CD14-positive monocyte (primary cell): ENCODE data around the gene ARHGAP18. TPM values are rescaled to one million over a fixed set of nuclear protein-coding genes. Genes with fewer than 3 reads are reported as not detected.

ENCODE experiments used
- DNase-seq, 3 donors: peaks; one replicate each; pipeline ENCODE4 v3.0.0-alpha.2; 2011 to 2022
- H2AFZ ChIP-seq: 2 replicates; pipeline ENCODE4 v1.6.0; 2012; ENCODE audit warnings: mild to moderate bottlenecking, low read depth, low read length, inconsistent platforms; ENCODE audit not compliant: insufficient read depth, poor library complexity, severe bottlenecking
- H3K27ac ChIP-seq, 2 donors: 1 replicate in 1 of 2; 2 replicates in 1 of 2; pipeline ENCODE4 v1.5.1; 2012 to 2013; ENCODE audit warnings: low read length in 2 of 2, control low read depth in 1 of 2, inconsistent platforms in 1 of 2, low read depth in 1 of 2, mild to moderate bottlenecking in 1 of 2
- H3K27me3 ChIP-seq, 2 donors: one replicate each; pipeline versions ENCODE4 v1.6.0 to v1.6.1; 2011 to 2013; ENCODE audit warnings: low read length in 2 of 2; ENCODE audit not compliant: control insufficient read depth in 2 of 2, insufficient read depth in 2 of 2
- H3K36me3 ChIP-seq, 2 donors: replicated peaks in 1 of 2; 1 replicate in 1 of 2; 2 replicates in 1 of 2; pipeline versions ENCODE4 v1.5.1 to v1.6.1; 2012 to 2013; ENCODE audit warnings: low read length in 2 of 2, control low read depth in 1 of 2, inconsistent platforms in 1 of 2, mild to moderate bottlenecking in 1 of 2; ENCODE audit not compliant: insufficient read depth in 2 of 2, control insufficient read depth in 1 of 2
- H3K4me1 ChIP-seq, 2 donors: 1 replicate in 1 of 2; 2 replicates in 1 of 2; pipeline versions ENCODE4 v1.5.1 to v1.6.1; 2012 to 2013; ENCODE audit warnings: low read length in 2 of 2, control low read depth in 1 of 2, inconsistent platforms in 1 of 2, mild to moderate bottlenecking in 1 of 2, moderate library complexity in 1 of 2; ENCODE audit not compliant: insufficient read depth in 2 of 2, control insufficient read depth in 1 of 2
- H3K4me2 ChIP-seq: replicated peaks from 2 replicates; pipeline ENCODE3; 2012; ENCODE audit warnings: low read length, moderate library complexity, mild to moderate bottlenecking; ENCODE audit not compliant: poor library complexity, severe bottlenecking; ENCODE audit errors: extremely low read depth
- H3K4me3 ChIP-seq, 3 experiments: fragments of 200-600 bp in 1 of 3; sonication (generic) in 1 of 3; replicated peaks in 1 of 3; 1 replicate in 2 of 3; 2 replicates in 1 of 3; pipeline ENCODE4 v1.5.1; 2011 to 2013; ENCODE audit warnings: low read length in 3 of 3, mild to moderate bottlenecking in 3 of 3, control low read depth in 2 of 3, low read depth in 2 of 3, inconsistent platforms in 1 of 3, moderate library complexity in 1 of 3
- H3K79me2 ChIP-seq: 2 replicates; pipeline ENCODE4 v1.6.0; 2012; ENCODE audit warnings: mild to moderate bottlenecking, control low read depth, inconsistent platforms, low read length, moderate library complexity; ENCODE audit not compliant: insufficient read depth
- H3K9ac ChIP-seq: 2 replicates; pipeline ENCODE4 v1.6.0; 2017; ENCODE audit warnings: low read length, mild to moderate bottlenecking; ENCODE audit not compliant: insufficient read depth, poor library complexity, severe bottlenecking
- H3K9me3 ChIP-seq, 2 donors: replicated peaks in 1 of 2; 1 replicate in 1 of 2; 2 replicates in 1 of 2; pipeline versions ENCODE4 v1.5.1 to v1.6.1; 2012 to 2013; ENCODE audit warnings: low read length in 2 of 2, control low read depth in 1 of 2; ENCODE audit not compliant: control insufficient read depth in 1 of 2, insufficient read depth in 1 of 2
- H4K20me1 ChIP-seq: 2 replicates; pipeline ENCODE4 v1.6.0; 2012; ENCODE audit warnings: mild to moderate bottlenecking, low read length, control low read depth, moderate library complexity; ENCODE audit not compliant: insufficient read depth
- H3K27ac Mint-ChIP-seq, 7 donors: one replicate each; pipeline ENCODE4 v1.8.0; 2020; ENCODE audit warnings: mild to moderate bottlenecking in 7 of 7, mixed read lengths in 7 of 7, moderate library complexity in 6 of 7, inconsistent platforms in 2 of 7
- H3K27me3 Mint-ChIP-seq, 3 donors: one replicate each; pipeline ENCODE4 v1.8.0; 2021 to 2022; ENCODE audit warnings: low read depth in 3 of 3, mild to moderate bottlenecking in 3 of 3, mixed read lengths in 3 of 3, moderate library complexity in 3 of 3, inconsistent platforms in 1 of 3
- H3K36me3 Mint-ChIP-seq, 2 donors: one replicate each; pipeline ENCODE4 v1.8.0; 2020; ENCODE audit warnings: mixed read lengths in 2 of 2, inconsistent platforms in 1 of 2, mild to moderate bottlenecking in 1 of 2
- H3K4me1 Mint-ChIP-seq: one replicate; pipeline ENCODE4 v1.8.0; 2020; ENCODE audit warnings: mild to moderate bottlenecking, mixed read lengths
- H3K4me3 Mint-ChIP-seq, 2 donors: one replicate each; pipeline ENCODE4 v1.8.0; 2020; ENCODE audit warnings: mild to moderate bottlenecking in 2 of 2, mixed read lengths in 2 of 2, moderate library complexity in 1 of 2
- H3K9me3 Mint-ChIP-seq, 7 donors: one replicate each; pipeline ENCODE4 v1.8.0; 2020 to 2022; ENCODE audit warnings: mixed read lengths in 7 of 7, mild to moderate bottlenecking in 6 of 7, moderate library complexity in 6 of 7, inconsistent platforms in 2 of 7
- CTCF ChIP-seq: fragments of 200-600 bp; IDR thresholded peaks from one replicate; pipeline ENCODE4 v1.8.0; 2022; ENCODE audit warnings: antibody characterized with exemption, mild to moderate bottlenecking
- intact Hi-C, 2 donors: fragments of 100-400 bp; cut with micrococcal nuclease; formaldehyde crosslinking; loops; one replicate each; pipeline versions ENCODE4 v1.15.0 to v1.15.1; 2023
- polyA plus RNA-seq, 3 donors: library from polyadenylated mRNA; depleted of rRNA in 1 of 3; unstranded in 2 of 3; stranded (reverse) in 1 of 3; fragments of 300-500 nt in 2 of 3; fragments of >200 nt in 1 of 3; fragmentation: Illumina TruSeq in 2 of 3; gene quantifications; 1 replicate in 2 of 3; 2 replicates in 1 of 3; pipeline ENCODE4 v1.2.3, GENCODE V29; 2012 to 2021

Gene ARHGAP18
- polyA plus RNA-seq, 3 donors: 3.7 to 5.6 (median 3.8) TPM

GRCh38 chr6:129705212-129705611, 4.8 kb downstream of the ARHGAP18 start:
- Histone ChIP-seq H3K27ac (no peak overlapping the region), H3K36me3 (no peaks in the 10 kb centered on the region), H3K4me1 (peaks cover 30 to 65% of the 10 kb centered on the region in 2 donors), H3K79me2 (peaks cover 62% of the 10 kb centered on the region), H2AFZ (no peak overlapping the region), H3K4me2 (no peak overlapping the region), H3K27me3 (no peaks in the 10 kb centered on the region), H4K20me1 (no peaks in the 10 kb centered on the region), H3K9me3 (peaks cover 0 to 6% of the 10 kb centered on the region in 2 donors), H3K4me3 (no peak overlapping the region), H3K9ac (no peak overlapping the region)
- DNase-seq: no peak
- H3K36me3 Mint-ChIP-seq: peaks cover 13 to 19% of the 10 kb centered on the region in 2 donors
- H3K27ac Mint-ChIP-seq: no peak overlapping the region
- H3K4me3 Mint-ChIP-seq: no peak overlapping the region
- intact Hi-C loops: loop anchor here in 1 of 2 donors (5.0 kb wide), 1 partner anchor 33 kb away; no protein-coding TSS in a partner anchor
- peaks cover 70% of the 10 kb centered on the region for H3K4me1 Mint-ChIP-seq
- H3K27me3 Mint-ChIP-seq: no peaks in the 10 kb centered on the region
- peaks cover 0 to 10% (median 4%) of the 10 kb centered on the region in 7 donors for H3K9me3 Mint-ChIP-seq
- TF ChIP-seq CTCF: no peak

- Mint-ChIP-seq H3K27me3 (no peaks in the 10 kb centered on the region), H3K4me3 (no peak overlapping the region), H3K9me3 (peaks cover 0 to 10% (median 4%) of the 10 kb centered on the region in 7 donors), H3K27ac (peak overlapping the region in 4 of 7 donors; percentile 4 to 64 (median 26)), H3K36me3 (peaks cover 14 to 19% of the 10 kb centered on the region in 2 donors), H3K4me1 (peaks cover 68% of the 10 kb centered on the region)
- Histone ChIP-seq H4K20me1 (no peaks in the 10 kb centered on the region), H3K4me3 (no peak overlapping the region), H3K9me3 (peaks cover 0 to 6% of the 10 kb centered on the region in 2 donors), H3K79me2 (peaks cover 65% of the 10 kb centered on the region), H2AFZ (no peak overlapping the region), H3K27me3 (no peaks in the 10 kb centered on the region), H3K4me1 (peaks cover 29 to 66% of the 10 kb centered on the region in 2 donors), H3K36me3 (no peaks in the 10 kb centered on the region), H3K9ac (no peak overlapping the region), H3K27ac (no peak overlapping the region), H3K4me2 (no peak overlapping the region)
- no peak for DNase-seq
- intact Hi-C loops: loop anchor here in 1 of 2 donors (5.0 kb wide), 1 partner anchor 32 kb away; no protein-coding TSS in a partner anchor
- TF ChIP-seq CTCF: no peak
These were observed 5.3 kb downstream of the ARHGAP18 start for GRCh38 chr6:129704708-129705107.
